ENCODE results near the gene CKAP5.

The CKAP5 gene

DNA sequence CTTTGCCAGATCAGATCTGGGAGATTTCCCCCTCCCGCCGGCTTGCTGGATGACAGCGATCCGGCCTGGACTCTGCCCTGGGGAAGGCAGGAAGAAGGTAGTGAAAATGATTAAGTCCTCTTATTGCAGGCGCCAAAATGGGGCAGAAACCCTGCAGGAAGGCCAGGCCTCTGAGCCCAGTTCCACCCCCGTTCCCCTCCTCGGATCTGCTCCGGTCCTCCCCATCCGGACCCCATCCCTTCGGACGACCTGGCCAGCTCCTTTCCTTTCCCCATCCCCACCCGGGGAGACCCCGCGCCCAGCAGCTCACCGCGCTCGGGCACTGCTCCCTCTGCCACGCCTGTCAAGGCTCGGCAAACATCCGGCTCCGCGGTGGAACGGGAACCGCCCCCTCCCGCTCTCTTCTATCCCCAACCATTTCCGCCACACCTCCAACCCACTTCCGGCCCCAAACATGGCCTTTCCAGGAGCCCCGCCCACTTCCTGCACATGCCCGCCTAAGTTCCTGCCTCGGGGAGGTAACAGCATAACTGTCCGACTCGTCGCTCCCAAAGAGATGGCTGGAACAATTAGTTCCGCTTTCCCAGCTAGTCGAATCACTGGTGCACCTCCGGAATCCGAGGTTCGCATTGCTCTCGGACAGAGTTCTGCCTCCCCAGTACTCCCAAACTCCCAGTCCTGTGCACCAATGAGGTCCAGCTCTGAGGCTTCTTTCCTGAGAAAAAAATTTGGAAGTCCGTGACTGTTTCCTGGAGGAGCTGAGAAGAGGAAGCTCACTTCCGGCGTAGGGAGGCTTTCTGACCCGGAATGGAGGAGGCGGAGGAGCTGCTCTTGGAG is 145.6 kb downstream of the CKAP5 start, which contains the start of the genes ARHGAP1 and ZNF408:
TSS of gene ARHGAP1 (minus strand) at position 379 of the 837 bp plus-strand sequence. CDS start 4,512 bp downstream, outside the sequence.
TSS of gene ZNF408 (plus strand) at position 791 of the 837 bp plus-strand sequence. CDS start at position 808, 17 bp downstream.
- TF ChIP-seq, protein P1, sequence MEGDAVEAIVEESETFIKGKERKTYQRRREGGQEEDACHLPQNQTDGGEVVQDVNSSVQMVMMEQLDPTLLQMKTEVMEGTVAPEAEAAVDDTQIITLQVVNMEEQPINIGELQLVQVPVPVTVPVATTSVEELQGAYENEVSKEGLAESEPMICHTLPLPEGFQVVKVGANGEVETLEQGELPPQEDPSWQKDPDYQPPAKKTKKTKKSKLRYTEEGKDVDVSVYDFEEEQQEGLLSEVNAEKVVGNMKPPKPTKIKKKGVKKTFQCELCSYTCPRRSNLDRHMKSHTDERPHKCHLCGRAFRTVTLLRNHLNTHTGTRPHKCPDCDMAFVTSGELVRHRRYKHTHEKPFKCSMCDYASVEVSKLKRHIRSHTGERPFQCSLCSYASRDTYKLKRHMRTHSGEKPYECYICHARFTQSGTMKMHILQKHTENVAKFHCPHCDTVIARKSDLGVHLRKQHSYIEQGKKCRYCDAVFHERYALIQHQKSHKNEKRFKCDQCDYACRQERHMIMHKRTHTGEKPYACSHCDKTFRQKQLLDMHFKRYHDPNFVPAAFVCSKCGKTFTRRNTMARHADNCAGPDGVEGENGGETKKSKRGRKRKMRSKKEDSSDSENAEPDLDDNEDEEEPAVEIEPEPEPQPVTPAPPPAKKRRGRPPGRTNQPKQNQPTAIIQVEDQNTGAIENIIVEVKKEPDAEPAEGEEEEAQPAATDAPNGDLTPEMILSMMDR (conservative IDR thresholded peaks at IDR 0.05; ENCODE audit: low read length): no peak
- peak within 1 kb of the TSS; percentile 99 for H3K4me3 ChIP-seq (ENCODE audit: low read length)
- DNase-seq (ENCODE audit: low read depth): peak; percentile 99

DNA sequence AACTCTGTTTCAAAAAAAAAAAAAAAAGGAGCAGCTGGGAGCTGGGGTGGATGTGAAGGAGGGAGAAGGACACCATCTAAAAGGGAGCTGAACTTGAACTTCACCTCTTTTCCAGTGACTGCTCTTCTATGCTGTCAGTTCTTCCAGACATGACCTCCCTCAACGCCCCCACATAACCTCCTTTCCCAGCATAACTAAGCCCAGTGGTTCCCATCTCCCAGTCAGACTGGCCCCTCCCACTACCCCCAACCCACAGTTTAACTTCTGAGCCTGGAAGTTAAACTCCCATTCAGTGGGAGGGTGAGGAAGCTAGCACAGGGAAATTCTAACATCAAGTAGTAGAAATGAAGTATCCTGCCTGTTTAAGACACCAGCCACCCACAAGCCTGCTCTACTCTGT is 147.5 kb downstream of the CKAP5 start:
- no peak overlapping the region for H3K4me3 ChIP-seq (ENCODE audit: low read length)
- DNase-seq (ENCODE audit: low read depth): no peak
- TF ChIP-seq, protein P1 (conservative IDR thresholded peaks at IDR 0.05; ENCODE audit: low read length): no peak

DNA sequence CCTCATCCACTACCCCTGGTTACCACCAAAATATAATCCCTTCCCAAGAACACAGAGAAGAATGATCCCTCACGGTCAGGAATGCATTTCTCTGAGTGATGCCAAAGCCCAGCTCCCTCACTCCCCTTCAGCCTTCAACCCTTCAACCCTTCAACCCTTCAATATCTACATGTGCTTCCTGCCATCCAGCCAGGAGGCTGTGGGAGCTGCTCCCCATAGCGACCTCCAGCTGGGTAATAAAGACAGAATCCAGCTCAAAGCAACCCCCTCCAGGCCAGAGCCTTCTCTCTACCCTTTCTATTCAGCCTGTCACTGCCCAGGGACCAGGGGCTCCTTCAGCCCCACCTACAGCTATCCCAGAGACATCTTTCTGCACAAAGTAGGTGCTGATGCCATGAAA is 148.4 kb downstream of the CKAP5 start:
- TF ChIP-seq, protein P1 (conservative IDR thresholded peaks at IDR 0.05; ENCODE audit: low read length): no peak
- no peak for DNase-seq (ENCODE audit: low read depth)
- H3K4me3 ChIP-seq (ENCODE audit: low read length): peak overlapping the region; percentile 7; the same call in 1 of the 2 replicates

DNA sequence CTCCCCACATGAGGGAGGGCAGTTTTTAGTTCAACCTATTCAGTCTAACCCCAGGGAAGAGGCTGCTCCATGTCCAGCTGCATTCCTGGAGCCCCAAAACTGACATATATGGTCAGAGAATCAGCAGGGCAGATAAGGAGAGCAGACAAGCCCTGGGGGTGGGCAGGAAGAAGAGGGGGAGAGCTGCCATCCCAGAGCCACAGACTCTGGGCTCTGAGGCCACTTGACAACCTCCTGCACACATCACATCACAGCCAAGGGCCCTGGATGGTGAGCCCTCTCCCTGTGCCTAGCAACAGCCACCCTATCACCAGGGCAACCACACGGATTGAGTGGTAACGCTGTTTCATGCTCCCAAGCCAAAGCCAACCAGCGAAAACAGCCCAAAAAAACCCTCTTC is 148.8 kb downstream of the CKAP5 start:
- DNase-seq (ENCODE audit: low read depth): no peak
- TF ChIP-seq, protein P1 (conservative IDR thresholded peaks at IDR 0.05; ENCODE audit: low read length): no peak
- H3K4me3 ChIP-seq (ENCODE audit: low read length): no peak overlapping the region

DNA sequence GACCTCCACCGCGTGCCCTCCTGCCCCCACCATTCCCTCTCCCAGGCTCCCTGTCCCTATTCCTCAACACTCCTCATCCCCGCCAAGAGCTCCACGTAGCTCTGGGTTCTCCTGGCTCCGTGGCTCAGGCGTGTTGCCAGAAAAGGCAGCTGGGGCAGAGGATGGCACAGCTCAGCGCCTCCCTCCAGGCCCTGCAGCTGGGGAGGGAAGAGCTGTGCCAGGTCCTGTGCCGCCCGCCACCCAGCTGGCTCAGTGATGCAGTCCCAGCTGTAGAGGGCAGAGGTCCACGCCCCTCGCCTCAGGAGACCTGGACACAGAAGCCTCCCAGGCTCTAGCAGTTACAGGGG is 149.9 kb downstream of the CKAP5 start:
- no peak overlapping the region for H3K4me3 ChIP-seq (ENCODE audit: low read length)
- TF ChIP-seq, protein P1 (conservative IDR thresholded peaks at IDR 0.05; ENCODE audit: low read length): no peak
- no peak for DNase-seq (ENCODE audit: low read depth)

DNA sequence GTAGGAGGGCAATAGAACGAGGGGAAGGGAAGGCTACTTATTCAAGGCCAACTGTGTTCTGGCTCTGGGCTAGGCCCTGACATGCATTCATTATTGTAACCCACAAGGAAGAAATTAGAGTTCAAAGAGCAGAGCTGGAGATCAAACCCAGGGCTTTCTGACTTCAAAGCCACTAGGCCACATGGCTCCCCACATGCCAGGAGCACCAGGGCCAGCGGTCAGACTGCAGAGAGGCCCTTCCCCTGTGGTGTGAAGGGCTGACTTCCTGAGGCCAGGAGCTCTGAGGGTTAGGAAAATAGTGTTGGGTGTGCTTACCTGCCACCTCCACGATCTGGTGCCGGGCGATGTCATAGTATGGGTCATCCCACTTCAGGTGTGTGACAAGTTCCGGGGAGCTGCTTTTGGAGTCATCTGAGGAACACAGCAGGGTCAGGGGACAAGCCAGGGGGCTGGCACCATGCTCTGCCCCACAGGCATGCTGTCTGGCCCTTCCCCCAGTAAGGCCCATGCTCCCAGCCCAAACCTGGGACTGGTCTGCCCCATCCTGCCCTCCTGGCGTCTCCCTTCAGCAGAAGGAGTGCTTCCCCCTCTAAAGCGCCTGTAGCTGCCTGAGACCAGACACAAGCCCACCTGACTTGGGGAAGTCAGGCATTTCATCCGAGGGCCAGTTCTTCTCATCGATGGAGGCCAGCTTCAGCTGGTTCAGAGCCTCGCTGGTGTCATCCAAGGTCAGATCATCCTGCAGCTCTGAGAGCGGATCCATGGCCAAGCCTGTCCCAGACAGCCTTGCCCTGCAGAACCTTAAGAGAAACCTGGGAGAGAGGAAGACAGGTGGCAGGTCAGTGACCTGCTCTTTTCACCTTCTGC is 150.5 kb downstream of the CKAP5 start:
- no peak overlapping the region for H3K4me3 ChIP-seq (ENCODE audit: low read length)
- TF ChIP-seq, protein P1 (conservative IDR thresholded peaks at IDR 0.05; ENCODE audit: low read length): no peak
- DNase-seq (ENCODE audit: low read depth): no peak
